Cardiac septum (tissue), 1 donor: ENCODE measurements around the gene CELSR1. TPM values are rescaled to one million over a fixed set of nuclear protein-coding genes. Genes with fewer than 3 reads are reported as not detected.

Experiments used
- DNase-seq: peaks from one replicate; pipeline ENCODE4 v3.0.0-alpha.2; 2020; ENCODE audit warnings: low spot score
- intact Hi-C: fragments of 100-400 bp; cut with DNase I; formaldehyde crosslinking; loops from one replicate; pipeline ENCODE4 v1.14.0; 2022
- total RNA-seq: library from RNA; stranded (reverse); fragmentation: NEBNext Ultra II Directional; extraction: Animal tissue kit (Norgen Biotek cat#: 25700); gene quantifications from one replicate; pipeline ENCODE4 v1.2.1, GENCODE V29; 2021
- donor health status: DM: no; HTN: no; CAD: no.

The CELSR1 gene
- total RNA-seq, 1 donor from 2014 or later: 13.3 TPM

DNA sequence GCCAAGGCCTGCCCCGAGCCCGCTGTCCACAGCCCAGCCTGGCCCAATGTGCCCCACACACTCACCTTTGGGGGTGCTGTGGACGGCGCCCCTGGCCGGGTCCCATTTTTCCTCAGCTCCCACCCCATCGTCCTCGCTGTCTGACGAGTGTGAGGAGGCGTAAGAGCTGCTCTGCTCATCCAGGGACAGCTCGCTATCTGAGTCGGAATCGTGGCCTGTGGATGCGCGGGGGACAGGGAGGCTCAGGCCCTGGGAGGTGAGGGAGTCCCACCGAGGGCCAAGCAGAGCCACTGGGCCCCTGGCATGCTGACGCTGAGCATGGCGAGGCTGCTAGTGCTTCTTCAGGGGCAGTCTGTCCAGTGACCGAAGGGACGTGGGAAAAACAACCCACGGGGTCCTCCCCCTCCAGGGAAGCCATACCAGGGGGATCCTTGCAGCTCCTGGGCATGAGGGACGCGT lies 172.2 kb downstream of the CELSR1 start:
- DNase-seq: no peak
- intact Hi-C loops: loop anchor here (10.0 kb wide), 1 partner anchor 320 kb away; no protein-coding TSS in a partner anchor

DNA sequence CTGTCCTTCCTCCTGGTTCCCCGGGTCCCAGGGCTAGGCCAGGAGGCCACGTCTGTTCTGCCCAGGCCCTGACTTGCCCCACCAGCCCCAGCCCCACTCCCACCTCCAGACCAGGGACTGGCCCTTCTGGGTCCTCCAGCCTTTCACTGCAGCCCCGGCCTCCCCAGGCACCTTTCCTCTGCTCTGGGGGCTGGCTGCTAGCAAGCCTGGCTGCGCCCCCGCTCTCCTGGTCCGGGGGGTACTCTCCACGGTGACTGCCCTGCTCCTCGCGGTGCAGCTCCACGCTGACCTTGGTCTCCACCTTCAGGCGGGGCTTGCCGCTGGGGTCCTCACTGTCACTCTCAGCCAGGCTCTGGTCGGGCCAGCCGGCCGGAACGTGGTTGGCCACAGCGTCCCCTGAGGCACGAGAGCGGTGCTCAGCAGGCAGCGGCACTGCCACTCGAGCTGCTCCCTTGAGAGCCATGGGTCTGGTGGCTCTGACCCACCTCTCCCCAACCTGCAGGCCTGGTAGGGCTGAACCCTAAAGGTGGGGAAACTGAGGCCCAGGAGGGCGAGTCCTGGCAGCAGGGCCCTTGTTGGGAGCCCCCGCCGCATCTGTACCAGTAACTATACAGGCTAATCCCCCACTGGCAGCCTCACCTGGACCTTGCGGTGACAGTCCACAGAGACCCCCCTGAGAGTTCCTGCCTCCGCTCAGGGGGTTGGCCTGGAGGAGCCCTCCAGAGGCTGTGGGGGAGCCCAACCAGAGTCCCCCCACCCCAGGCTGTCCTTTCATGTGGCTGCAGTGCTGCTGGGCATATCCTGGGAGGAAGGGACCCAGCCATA lies 172.9 kb downstream of the CELSR1 start:
- DNase-seq: no peak
- intact Hi-C loops: loop anchor here (10.0 kb wide), 1 partner anchor 320 kb away; no protein-coding TSS in a partner anchor

DNA sequence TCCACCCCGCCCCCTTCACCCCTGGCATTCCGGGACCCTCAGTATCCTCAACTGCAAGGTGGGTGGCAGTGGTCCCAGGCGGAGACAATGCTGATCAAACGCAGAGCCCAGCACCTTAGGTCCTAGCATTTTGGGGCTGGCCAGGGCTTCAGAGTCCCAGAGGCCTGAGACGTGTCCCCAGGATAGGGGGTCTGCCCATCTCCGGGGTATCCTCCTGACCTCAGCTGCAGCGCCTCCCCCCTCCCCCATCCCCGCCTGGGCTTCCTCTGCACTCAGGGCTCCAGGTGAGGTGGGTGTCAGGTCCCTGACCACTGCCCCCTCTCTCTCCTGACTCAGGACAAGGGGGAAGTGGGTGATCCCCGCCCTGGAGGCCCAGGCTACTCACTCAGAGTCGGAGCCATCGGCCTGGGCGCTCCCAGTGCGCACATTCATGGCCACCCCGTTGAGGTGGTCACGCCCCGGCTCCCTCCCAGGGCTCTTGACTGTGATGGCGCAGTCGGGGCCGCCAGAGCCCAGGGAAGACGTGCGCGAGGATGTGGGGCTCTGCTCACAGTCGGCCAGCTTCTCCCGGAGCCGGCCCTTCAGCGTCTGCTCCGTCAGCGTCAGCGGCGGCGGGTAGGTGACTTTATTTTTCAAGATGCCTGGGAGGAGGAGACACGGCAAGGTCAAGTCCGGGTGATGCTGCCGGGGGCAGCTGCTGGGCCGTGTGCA lies 173.7 kb downstream of the CELSR1 start:
- DNase-seq: no peak
- intact Hi-C loops: loop anchor here (10.0 kb wide), 1 partner anchor 321 kb away; no protein-coding TSS in a partner anchor

DNA sequence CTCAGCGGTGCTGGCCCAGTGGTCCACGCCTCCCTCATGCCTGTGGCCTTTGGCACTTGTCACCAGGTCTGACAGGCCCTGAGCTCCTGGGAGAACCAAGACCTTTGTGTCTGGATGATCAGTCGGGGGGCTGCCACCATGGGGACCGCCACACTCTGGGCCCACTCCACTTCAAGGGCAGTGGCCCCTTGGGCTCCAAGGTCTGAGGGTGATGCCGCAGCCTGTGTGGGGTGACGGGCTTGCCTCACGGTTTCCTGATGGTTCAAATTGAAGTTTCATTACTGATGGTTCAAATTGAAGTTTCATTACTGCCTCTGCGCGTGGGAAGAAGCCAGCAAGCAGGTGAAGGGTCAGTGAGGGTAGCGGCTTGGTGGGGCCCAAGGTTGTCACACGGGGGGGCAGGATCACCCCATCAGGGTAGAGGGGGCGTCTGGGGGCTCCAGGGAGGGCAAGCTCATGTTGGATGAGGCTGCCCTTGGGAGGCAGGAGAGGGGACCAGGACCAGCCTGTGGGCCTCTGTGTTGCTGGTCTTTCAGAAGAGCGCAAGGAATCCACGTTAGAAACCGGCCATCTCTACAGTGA lies 174.4 kb downstream of the CELSR1 start:
- DNase-seq: no peak
- intact Hi-C loops: loop anchor here (10.0 kb wide), 1 partner anchor 322 kb away; no protein-coding TSS in a partner anchor

DNA sequence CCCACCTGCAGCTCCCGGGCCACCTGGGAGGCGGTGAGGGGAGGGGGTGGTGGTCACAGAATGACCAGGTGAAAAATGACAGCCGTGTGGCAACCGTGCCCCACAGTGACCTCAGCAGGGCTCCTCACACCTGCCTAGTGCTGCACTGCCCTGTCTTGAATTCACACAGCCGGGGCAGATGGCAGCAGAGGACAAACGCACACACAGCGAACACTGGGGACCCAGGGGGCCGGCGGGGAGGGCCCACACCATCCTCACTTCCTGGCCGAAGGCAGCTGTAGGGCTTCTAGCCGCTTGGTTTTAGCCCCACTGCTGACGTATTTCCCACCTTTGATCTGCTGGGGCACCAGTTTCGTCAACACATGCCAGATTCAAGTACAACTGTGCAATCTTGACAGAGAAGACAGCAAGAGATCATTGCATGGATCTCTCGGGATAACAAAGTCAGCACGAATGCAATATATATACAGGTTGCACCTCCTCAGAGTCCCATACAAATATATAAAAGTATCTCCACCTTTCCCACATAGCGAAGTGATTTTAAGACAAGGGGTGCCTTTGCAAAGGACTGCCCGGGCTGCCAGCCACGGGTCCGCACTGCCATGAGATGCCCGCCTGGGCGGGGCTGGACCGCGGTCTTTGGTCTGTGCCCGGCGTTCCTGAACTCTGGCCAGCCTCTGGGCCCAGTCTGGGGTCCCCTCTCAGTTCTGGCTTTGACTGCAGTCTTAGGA lies 175.1 kb downstream of the CELSR1 start:
- intact Hi-C loops: loop anchor here (10.0 kb wide), 1 partner anchor 322 kb away; no protein-coding TSS in a partner anchor
- no peak for DNase-seq

DNA sequence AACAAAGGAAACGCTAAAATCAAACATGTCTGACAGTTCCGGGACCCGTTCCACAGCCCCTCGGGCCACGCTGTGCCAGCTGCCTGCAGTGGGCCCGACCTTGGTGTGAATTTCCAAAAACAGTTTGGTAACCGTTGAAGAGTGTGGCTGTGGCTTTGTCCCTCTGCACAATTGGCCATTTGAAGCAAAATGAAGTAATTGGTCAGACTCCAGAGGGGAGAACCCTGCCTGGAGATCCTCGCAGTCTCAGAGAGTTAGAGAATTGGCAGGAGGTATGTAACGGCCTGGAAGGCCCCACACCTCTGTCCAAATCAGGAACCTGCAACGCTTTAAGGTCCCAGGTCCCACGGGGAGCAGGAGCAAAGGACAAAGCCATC lies 175.6 kb downstream of the CELSR1 start:
- DNase-seq: no peak

DNA sequence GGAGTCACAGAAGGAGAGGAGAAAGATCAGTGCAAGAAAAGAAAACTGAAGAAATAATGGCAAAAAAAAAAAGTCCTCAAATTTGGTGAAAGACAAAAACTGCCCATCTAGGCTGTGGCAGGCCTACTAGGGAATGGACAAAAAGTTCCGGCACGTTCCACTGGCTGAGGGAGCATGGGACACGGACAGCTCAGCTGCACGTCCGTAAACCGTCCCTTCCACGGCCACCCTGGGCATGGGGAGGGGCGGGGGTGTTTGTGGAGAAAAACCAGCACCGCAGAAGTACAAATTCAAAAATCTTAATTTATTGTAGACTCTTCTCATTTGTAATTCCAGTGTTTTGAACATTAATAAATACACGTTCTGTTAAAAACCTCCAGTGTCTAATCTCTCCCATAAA lies 176.5 kb downstream of the CELSR1 start:
- no peak for DNase-seq
- intact Hi-C loops: loop anchor here (10.0 kb wide), 1 partner anchor 324 kb away; no protein-coding TSS in a partner anchor

More for the DNA sequence above, 175.6 kb downstream of the CELSR1 start:
- intact Hi-C loops: loop anchor here (10.0 kb wide), 1 partner anchor 323 kb away; no protein-coding TSS in a partner anchor

DNA sequence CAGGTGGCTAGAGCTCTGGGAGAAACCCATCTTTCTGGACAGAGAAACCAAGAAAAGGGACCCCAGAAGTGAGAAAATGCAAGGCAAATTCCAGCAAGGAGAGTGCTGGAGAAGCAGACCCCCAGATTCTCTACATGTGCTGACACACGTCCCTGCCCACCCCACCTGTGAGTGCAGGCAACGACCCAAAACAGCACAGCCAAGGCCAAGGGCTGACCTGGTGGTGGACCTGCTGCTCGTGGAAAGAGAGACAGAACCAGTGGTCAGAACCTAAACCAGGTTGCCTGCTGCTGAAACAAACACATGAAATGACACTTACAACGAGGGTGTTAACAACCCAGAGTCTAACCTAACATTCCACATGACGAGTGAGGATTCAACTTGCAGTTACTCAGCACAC lies 177.3 kb downstream of the CELSR1 start:
- intact Hi-C loops: loop anchor here (10.0 kb wide), 1 partner anchor 325 kb away; no protein-coding TSS in a partner anchor
- no peak for DNase-seq

DNA sequence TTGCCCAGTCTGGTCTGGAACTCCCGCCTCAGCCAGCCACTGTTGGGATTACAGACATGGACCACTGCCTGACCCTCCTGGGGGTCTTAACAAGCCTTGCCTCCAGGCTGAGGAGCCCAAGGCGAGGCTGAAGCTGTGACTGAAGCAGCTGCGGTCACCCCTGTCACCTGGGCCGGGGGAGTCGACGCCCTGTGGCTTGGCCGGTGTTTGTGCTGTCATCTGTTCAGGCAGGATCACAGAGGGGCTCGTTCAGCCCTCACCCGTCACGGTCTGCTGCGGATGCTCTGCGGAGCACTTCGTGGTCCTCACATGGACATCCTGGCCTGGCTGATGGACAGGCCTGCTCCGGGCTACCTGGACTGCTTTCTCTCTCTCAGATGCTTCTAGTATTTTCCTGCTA lies 178.1 kb downstream of the CELSR1 start:
- no peak for DNase-seq
- intact Hi-C loops: no loop called here

DNA sequence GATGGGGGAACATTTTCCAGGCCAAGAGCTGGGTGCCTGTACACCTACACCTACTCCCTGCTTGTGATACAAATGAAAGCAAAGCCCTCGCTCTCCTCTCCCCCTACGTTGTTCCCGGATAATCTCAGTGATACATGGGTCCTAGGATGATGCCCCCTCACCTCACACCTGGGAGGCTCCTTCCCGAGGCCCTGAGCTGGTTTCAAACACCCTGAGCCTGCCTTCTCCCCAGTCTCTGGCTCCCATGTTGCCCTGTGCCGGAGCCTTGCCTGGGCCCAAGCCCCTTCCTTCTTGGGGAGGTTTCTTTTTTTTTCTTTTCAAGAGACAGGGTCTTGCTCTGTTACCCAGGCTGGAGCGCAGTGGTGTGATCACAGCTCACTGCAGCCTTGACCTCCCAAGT lies 178.7 kb downstream of the CELSR1 start:
- intact Hi-C loops: no loop called here
- no peak for DNase-seq

DNA sequence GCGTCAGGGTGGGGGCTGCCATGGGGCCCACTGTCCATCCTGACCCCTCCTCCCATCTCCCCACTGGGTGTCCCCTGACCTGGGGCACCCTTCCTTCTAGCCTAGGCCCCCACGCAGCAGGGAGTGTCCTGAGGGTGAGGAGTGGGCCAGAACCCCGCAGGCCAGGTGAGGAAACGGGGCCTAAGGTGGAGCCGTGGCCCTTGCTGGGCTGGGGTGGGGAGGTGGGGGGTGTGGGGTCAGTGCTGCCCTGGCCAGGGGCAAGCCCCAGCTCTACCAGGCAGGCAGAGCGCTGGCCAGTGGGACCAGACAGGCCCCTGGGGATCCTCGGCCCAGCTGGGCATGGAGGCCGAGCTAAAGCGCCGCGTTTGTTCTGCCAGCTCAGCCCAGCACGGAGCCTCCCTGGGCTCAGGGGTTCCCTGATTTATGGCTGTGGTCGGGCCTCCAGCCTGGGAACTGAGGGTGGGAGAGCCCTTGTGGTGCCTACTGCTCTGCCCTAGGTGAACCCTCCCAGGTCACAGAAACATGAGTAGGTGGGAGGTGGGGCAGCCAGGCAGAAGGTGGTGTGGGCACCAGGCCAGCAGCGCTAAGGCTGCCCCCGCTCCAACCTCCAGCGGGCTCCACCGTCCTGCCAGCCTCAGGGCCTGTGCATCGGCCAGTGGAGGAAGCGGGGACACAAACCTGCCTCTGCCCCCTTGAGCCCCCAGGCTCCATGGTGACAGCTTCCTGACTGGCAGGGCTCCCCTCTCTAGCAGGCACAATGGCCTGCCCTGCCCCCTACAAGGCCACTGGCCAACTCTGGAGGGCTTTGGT lies 179.5 kb downstream of the CELSR1 start:
- no peak for DNase-seq
- intact Hi-C loops: no loop called here

DNA sequence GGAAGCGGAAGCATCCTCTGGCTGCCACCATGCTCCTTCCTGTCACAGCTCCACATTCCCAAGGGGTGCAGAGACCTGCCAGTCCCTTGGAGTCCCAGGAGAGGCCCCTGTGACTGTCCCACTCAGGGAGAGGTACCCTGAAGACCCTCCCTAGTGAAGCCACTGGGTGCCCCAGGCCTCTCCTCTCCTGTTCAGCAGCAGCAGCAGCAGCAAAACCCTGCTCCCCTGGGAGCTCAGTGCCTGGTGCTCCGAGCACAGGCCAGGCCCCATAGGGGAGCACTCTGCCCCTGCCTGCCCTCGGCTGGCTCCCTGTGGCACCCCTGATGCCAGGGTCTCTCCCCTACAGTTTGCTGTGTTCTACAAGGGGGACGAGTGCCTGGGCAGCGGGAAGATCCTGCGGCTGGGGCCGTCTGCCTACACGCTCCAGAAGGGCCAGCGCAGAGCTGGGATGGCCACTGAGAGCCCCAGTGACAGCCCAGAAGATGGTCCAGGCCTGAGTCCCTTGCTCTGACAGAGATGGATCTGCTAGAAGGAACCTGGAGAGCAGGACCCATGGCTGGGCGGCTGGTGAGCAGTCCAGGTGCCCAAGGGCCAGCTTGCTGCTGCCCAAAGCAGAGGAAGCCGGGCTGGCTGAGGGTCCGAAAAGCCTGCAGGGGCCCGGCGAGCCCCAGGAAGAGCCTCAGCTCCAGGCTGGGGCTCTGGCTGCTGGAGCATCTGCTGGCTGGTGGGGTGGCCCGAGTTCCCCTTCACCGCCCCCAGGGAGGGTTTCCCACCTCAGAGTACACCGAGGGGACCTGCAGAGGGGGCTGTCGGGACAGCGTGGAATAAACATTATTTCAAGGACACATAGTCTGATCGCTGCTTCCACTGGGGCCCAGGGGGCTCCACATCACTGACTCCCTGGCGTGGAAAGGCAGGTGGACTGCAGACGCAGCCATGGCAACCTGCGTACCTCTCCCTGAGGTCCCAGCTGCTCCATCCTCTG lies 180.6 kb downstream of the CELSR1 start:
- DNase-seq: no peak
- intact Hi-C loops: no loop called here

DNA sequence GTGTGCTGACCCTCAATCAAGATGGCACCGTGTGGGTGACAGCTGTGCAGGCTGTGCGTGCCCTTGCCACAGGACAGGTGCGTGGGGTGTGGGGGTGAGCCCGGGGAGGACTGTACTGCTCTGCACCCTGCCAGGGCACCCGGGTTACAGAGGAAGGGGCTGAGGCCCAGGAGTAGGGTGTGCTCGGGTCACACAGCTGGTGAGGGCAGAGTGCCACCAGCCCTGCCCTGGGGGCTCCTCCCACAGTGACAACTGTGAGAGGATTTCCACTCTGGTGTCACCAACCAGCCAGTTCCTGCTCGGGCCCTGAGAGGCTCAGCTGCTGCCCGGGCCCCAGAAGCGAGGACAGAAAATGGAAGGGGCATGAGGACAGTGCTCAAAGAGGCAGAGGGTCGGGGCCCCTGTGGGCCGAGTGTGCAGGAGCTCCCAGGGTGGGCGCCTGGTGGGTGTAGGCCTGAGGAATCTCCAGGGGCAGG lies 181.4 kb downstream of the CELSR1 start:
- intact Hi-C loops: loop anchor here (1.0 kb wide), 1 partner anchor 186 kb away; no protein-coding TSS in a partner anchor
- no peak for DNase-seq

DNA sequence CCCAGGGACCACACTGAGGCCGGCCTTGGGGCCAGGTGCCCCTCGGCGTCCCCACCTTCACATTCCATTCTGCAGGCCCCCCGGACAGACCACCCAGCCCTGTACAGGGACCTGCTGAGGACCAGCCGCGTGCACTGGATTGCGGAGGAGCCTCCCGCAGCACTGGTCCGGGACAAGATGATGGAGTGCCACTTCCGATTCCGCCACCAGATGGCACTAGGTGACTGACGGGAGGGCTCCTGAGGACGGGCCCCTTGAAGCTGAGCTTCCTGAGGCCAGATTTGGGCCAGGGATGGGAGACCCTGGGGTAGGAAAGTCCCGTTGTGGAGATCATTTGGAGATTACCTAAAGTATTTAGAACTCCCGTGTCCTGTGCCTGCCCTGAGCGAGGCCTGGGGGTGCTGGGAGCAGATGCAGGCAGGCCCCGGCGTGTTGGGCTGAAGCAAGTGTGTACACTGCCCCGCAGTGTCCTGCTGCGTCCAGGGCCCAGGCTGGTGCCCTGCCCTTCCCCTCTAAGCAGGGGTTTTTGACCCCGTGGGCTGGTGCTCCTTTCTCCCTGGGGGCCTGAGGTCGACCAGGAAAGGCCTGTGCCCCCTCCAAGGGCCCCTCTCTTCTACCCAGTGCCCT lies 181.9 kb downstream of the CELSR1 start:
- intact Hi-C loops: loop anchor here (1.0 kb wide), 1 partner anchor 187 kb away; no protein-coding TSS in a partner anchor
- DNase-seq: no peak

DNA sequence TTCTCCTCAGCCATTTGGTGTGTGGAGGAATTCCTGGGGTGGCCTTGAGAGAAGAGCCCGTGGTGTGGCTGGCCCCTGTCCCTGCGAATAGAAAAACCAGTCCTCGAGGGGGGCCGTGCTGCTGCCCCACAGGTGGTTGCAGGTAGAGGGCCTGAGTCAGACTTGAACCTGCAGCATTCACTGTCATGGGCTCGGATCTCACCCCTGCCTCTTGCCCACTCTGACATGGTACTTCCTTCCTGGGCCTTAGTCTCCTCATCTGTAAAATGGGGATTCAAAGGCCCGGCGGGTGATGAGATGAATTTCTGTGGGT lies 182.5 kb downstream of the CELSR1 start:
- intact Hi-C loops: loop anchor here (1.0 kb wide), 1 partner anchor 187 kb away; no protein-coding TSS in a partner anchor
- DNase-seq: no peak

DNA sequence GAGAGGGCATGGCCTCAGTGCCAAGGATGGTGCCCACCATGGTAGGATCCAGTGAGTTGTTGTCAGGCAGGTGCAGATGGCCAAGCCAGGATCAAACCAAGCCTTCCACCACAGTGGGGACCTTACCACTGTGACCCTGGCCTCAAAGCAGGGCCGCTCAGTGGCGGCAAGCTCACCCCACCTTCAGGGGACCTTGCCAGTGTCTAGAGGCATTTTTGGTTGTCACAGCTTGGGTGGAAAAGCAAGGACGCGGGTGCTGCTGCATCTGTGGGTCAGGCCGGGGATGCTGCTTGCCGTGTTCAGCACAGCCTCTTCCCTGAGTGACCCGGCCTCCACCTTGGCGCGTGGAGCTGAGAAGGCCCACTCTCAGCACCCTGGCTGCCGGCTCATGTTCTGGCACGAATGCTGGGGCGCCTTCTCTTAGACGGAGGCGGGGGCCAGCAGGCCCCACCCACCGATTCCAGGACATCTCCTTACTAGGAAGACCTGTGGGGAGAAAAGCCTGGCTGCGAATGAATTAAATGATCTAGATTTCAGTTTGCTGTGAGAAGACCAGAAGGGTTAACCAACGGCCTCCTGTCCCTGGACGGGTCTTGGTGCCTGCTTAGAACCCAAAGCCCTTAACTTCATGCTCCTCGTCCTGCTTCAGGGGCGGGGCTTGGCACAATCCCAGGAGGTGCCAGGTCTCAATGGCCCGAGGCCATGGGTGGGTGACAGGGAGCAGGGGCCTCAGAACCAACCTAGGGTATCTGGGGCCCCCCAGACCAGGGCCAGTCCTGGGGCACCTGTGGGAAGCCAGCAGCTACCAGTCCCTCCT lies 183.0 kb downstream of the CELSR1 start:
- intact Hi-C loops: no loop called here

More for the DNA sequence above, 183.0 kb downstream of the CELSR1 start:
- no peak for DNase-seq
